Dermis microvascular lymphatic vessel endothelial cell (primary cell): ENCODE measurements around the gene ETS1. TPM values are rescaled to one million over a fixed set of nuclear protein-coding genes. Genes with fewer than 3 reads are reported as not detected.

Source experiments
- DNase-seq, 2 donors: peaks; one replicate each; pipeline versions ENCODE4 v3.0.0 to v3.0.0-alpha.2; 2010; ENCODE audit warnings: low read depth in 2 of 2
- total RNA-seq: library from RNA; depleted of rRNA; stranded (reverse); fragments of >200 nt; gene quantifications from 2 replicates; pipeline ENCODE4 v1.2.1, GENCODE V29; 2014

The ETS1 gene
- total RNA-seq, 1 donor from 2014 or later: 81.3 TPM

DNA sequence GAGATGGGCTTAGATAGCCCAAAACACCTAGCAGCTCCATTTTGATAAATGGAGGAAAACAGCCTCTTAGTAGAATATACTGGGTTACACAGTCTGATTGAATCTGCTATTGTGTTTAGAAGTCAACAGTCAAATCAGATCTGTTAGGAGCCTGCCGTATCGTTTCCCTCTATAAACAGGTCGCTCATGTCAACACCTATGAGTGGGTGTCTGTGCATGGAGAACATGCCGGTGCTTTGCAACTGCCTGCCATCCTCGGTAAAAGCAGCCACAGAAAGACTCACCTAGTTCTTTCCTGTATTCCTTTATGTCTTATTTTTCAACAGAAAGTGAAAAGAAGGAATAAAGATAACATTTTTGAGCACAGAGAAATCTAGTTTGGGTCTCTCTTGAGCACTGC lies 99.4 kb downstream of the ETS1 start:
- DNase-seq: no peak

DNA sequence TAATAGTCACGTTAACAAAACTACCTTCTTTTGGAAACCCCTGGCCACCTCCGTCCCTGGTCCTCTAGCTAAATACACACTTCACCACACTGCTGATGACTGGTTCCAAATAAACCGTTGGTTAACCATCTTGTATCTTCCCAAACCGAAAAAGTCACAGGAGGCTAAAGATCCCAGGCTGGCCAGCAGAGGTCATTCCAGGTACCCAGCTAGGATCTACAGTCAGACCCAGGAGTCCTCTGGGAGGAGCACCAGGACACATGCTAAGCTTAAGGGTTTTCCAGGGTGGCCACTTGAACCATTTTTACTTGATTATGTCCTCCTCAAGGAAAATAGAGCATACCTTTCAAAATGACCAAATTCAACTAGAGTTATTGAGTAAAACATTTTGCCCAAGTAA lies 103.2 kb downstream of the ETS1 start:
- DNase-seq: no peak

DNA sequence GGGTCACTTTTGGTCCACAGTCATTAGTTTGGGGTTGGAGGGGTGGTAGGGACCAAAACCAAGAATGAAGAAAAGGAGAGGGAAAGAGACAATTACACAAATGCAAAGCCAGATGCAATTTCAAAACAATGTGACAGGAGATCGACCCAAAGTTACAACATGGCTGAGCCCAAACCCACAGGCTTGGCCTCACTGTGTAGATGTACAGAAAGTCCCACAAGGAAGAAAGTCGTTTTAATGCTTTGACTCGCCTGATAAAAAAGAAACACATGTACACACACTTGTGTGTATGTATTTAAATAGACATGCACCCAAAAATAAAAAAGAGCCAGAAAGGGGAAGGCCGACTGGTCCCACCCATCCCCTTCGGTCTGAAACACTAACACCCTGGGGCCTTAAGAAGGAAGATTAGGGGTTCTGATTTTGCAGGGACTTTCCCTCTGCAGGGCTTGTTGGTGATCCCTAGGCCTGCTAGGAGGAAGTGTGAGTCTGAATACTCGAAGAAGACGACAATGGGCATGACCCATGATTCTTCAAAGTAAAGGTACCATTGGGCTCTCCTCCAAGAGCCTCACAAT lies 104.1 kb downstream of the ETS1 start:
- DNase-seq: no peak

DNA sequence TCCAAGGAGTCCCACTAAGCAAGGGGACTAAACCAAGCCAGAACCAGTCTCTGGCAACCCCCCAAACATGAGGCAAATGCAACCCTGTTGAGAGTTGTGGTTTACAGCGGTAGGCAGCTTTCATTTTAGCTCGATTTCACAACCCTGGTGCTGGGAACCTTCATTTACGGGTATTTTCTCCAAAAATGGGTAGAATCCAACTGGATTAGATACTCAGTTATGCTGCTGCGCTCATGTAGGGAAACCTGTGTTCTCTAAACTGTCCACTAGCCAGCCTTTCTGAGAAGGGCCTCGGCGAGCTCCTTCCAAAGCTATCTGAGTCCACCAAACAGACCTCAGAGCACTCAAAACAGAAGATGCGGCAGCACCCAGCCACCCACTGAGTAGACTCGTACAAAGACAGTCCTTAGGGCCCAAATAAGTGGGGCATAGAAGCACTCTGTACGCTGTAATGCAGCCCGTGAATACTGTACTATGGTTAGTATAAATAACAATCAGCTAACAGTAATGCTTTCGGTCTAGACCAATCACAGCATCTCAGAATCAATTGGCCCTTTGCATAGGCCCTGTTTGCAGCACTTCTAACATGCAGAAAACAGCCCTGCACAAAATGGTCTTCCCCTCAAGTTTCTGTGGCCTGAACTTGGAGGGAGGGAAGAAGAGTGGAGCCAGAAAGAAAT lies 104.7 kb downstream of the ETS1 start:
- no peak for DNase-seq

DNA sequence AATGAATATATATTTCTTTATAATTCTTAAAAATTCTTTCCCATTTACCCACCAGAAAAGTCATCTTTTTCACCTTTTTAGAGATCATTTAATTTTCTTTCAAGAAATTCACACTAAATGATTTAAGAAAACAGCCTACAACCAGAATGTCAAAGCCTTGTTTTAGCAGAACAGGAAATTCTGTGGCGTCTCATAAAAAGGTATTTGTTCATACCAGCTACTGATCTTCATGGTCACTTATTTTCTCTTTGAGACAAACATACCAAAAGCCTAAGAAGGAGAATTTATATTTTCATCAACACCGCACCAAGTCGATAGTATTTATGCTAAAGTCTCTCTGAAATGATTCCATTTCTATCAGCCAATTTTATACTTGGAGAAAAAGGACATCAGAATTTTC lies 105.3 kb downstream of the ETS1 start:
- no peak for DNase-seq

DNA sequence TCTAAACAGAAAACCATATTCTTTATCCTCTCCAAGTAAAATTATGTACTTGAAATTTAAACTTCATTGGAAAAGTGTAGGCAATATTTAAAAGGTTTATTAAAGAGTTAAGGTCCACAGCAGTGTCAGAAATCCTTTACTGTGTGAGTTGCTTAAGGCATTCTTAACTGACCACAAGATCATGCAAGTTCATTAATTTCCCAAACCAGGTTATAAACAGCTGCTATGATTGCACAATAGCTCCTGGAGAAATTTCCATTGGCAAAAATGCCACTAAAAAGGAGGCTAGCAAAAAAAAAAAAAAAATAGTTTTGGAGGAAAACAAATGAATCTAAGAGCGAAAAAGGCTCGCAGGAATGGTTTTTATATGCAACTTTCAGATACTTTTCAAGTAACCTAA lies 106.2 kb downstream of the ETS1 start:
- DNase-seq: no peak

DNA sequence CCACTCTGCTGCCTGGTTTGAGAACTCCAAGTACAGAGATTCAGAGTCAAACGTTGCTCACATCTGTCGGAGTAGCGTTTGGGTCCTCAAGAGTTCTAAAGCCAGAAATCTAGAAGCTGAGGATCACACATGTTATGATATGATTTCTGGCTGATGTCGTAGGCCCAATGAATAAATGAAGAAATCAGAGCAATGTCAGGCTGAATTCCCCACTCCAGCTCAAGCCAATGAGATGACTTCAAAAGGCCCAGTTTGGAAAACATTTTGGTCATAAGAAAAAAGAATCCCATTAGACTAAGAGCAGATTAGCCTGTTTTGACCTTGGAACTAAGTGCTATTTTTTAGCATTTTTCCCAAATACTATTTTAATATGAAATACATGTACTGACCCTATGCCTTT lies 106.7 kb downstream of the ETS1 start:
- no peak for DNase-seq

DNA sequence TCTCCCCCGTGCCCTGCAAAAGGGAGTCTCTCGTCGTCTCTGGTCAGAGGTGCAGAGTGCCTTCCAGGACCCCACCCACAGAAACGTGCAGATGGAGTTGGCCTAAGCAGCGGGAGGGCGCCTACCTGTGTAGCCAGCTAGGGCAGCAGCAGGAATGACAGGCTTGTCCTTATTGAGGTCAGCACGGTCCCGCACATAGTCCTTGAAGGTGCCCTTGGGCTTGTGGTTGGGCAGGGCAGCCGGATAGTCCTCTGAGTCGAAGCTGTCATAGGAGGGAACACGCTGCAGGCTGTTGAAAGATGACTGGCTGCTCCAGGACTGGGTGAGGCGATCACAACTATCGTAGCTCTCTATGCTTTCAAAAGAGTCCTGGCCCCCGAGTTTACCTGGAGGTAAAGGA lies 107.3 kb downstream of the ETS1 start:
- DNase-seq: no peak

DNA sequence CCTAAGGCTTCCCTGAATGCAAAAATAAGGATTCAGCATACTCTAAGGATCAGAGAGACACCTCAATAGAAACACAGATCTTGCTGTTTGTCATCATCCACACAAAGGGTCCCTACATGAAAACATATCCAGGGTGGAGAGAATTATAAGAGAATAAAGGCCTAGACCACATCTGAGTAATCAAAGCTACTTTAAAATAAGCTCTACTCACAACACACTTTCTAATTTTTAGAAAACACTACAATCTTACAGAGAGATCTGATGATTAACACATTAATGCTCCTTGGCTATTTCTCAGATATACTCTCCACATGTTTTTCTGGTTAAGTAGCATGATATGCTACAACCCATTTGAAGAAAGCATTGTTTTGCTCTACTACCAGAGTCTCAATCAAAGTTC lies 108.2 kb downstream of the ETS1 start:
- DNase-seq: no peak

DNA sequence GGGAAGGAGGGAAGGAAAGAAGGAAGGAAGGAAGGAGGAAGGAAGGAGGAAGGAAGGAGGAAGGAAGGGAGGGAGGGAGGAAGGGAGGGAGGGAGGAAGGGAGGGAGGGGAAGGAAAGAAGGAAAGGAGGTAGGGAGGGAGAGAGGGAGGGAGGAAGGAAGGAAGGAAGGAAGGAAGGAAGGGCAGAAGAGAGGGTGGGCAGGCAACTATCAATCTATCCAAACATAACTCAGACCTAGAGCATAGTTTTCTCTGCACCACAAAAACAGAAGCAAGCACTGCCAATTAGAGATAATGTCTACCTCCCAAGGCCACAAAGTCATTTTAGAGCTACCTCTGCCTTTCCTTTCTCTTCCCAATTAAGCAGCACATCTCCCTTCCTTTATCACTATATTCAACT lies 109.1 kb downstream of the ETS1 start:
- no peak for DNase-seq

DNA sequence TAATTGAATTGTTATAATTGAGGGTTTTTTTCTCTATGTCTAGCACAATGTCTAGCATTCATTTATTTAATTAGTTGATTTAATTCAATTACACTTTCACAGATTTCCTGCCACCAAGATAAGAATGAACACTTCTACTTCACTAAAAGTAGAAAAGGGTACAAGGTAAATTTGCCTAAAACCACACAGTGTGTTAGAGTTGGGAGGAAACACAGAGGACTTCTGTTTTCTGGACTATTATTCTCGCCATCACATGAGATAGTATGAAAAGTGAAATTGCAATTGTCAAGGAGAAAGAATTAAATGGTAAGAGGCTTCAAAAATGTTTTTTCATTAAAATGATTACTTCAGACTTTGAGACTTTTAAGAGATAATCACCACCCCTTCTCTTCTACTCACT lies 109.5 kb downstream of the ETS1 start:
- no peak for DNase-seq

DNA sequence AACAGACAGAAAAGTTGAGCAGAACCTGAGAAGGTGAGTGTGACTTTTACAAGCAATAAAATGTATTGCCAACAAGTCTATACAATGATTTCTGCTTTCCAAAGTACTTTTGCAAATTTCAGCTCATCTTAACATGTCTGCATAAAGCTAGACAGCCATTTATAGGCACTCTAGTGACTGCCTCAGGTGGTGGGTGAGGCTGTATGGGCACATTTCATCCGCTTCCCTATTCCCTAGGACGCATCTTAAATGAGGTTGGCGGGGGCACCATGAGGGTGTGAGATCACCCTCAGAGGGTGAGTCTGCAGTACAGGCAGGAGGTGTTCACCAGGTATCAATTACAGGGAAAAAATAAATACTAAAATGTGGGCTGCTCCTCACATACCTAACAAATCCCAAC lies 110.1 kb downstream of the ETS1 start:
- DNase-seq: no peak

DNA sequence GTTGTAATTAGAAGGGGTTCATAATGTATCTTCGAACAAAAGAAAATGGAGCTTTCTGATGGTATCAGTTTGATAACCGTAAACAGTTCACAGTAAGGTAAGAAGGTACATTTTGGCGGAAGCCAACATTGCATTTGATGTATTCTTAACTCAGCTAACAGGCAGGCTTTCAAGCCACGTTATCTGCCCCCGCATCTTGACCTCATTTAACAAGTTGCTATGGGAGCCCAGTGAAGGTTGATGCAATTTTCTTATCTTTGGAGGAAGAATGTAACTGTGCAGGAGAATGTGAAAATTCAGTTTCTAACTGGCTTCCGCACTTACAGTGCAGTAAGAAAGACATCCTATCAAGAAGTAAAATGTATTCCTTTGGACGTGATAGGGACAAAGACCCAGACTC lies 110.6 kb downstream of the ETS1 start:
- DNase-seq: no peak

DNA sequence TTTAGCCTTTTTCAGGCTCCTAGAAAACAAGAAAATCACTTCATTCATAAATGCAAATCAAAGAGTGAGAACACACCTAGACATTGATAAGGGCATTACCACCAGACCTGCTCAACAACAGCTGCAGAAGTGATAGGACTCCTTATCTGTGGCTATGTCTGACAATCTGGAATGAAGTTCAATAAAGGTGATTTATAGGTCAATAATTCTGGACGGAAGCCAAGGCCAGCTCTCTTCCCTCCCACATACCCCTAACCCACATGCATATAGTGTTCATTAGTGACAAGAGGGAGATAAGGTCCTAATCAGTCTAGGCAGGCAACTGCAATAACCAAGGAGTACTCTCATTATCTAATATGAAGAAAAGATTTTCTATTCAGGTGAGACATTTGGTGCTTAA lies 111.3 kb downstream of the ETS1 start:
- no peak for DNase-seq

DNA sequence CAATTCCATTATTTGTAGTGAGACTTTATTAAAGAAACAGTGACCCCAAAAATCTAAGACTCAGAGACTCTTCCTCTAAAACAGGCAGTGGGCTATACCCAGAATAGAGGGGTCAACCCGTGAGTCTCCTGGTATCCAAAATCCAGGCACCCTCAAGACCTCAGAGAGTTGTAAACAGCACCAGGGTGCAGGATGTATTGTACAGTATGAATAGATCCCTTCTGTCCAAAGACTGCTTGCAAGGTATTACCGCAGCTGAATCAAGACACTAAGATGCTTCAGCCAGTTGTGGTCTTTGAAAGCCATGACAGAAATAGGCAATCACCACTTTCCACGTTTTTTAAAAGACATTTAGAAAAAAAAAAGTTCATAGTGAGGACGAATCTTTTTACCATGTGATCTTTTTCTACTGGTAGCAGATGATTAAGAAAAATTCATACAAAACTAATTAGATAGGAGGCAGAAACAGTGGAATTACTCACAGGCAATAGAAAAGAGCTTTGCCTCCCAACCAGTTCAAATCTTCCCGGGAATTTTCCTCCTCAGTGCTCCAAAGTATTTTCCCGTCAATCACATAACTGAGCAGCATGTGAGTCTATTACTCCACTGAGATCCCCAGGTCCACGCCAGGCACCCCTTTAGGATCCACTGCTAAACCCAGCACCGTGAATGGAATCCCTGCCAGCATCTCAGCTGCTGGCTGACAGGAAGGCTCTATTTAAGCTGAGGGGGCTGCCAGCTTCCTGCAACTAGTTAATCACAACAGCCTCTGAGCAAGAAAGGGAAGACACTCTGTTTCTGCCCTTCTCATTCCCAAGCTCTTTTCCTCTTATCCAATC lies 113.1 kb downstream of the ETS1 start:
- peak in 1 of 2 donors; percentile 41 for DNase-seq

DNA sequence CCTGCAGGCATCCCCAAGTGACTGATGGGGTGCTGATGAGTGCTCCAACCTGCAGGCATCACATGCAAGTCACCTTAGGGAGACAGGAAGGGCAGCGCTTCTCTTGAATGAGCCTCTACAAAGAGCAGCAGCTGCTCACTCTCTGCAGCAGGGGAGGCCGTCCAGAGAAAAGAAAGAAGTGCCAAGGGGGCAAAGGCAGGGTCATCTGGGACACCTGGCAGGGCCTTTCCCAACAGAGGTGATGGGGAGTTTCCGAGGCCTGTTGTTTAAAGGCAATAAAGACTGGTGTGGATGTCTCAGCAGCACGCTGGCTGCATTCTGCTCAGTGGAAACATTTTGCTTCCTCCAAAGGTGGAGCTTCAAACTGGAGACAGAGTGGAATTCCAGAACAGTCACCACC lies 113.7 kb downstream of the ETS1 start:
- DNase-seq: peak in 1 of 2 donors; percentile 30

DNA sequence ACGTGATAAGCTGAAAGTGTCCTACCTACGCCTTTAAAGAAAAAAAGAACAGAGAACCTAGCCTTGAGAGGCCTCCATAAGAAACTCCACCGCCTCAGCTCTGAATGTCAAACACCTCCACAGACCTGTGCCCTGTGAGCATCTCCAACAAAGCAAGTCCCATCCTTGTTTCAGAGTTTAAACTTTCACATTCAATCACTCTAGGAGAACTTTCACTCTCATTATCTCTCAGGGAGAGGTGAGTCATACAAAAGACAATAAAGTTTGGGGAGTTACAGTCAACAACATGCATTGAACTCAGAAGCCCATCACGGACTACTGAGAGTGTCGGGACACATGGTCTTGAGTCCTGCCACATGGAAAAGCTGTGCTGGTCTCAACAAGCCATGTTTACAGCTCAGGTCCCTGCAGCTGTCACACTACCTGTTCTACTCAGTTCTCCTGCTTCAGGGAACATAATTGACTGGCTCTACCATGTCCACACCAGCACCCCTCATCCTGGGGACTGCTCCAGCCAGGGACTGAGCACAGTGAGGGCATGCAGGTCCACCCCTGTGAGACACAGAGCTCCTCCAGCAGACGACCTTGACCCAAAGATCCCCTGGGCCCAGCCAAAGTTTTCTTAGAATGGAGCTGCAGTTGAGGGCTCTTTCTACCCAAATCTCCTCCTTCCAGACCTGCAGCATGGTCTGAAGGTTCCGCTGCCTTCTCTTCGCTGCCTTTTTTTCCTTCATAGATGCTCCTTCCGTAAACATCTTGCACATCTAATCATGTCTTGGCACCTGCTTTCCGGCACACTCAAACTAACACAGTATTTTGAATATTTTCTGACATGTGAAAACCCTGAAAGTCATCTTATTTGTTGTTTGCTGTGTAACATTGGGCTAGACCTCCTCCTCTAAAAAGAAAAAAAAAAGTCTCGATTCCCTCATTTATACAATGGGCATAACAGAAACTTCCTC lies 114.9 kb downstream of the ETS1 start:
- peak; percentile 51 to 78 for DNase-seq

DNA sequence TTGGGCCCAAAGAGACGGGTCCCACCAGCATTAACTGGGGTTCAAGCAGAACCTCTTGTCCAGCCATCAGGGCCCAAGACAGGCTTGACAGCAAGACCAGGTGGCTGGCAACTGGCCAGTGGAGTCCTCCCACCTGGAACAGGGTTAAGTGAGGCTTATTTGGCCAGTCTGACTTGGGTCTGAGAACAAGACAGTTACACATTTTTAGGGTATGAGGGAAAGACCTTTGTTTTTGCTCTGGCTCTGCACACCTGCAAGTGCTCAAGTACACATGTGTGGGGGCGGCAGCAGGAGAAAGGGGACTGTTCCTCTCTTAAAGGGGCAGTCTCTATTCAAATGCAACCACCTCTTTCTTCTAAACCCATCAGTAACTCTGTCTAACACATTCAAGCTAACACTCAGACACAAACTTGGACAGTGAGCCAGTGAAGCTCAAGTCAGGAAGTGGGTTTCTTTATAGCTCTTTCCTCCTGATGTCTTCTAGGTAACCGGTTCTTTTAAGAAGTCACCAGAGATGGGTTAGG lies 116.2 kb downstream of the ETS1 start:
- no peak for DNase-seq

DNA sequence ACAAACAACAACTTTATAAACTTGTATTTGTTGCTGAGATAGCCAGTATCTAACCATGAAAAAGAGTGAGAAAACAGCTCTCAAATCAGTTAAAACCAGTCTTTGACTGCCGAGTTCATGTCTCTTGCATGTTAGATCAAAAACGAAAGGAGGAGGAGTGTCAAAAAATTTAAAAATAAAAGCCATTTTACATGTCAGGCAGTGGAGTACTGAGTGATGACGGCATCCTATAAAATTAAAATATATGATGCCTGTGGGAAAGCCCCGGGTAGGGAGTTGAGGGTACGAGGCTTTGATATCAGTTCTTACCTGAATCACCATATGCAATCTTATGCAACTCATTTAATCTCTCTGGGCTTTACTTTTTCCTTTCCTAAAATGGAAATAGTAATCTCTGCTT lies 117.3 kb downstream of the ETS1 start:
- no peak for DNase-seq

DNA sequence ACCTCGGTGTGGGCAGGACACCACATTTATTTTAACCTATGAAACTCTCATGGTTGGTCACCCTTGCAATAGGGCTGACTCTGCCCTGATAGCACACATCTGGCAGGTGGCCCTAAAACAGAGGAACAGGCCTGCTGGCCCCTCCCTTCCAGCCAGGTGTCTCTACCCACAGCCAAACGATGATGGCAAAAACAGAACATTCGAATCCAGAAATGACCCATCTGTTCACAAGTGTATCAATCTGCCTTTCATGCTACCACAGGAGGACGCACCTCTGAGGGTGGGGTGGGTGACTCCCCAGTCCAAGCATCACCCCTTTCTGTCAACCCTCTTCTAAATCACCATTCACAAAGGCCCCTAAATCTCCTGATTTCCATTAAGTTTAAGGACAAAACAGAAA lies 118.1 kb downstream of the ETS1 start:
- no peak for DNase-seq

DNA sequence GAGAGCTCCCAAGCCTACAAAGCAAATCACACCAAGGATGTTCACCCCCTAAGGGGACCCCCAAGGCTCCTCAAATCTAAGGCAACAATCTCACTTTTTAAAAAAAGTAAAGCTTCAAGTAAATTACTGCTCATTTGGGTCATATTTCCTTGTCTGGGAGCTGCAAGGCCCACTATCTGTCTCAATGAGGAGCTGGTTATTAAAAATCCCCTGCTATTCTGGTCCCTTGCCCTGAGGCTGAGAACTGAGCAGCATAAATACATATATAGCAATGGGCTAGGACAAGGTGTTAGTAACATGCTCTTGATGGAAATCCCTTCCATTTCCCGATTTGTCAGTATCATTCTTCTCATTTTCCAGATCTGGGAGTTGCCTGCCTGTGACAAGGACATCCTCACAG lies 119.2 kb downstream of the ETS1 start:
- DNase-seq: no peak
